Smooth muscle cell of trachea (primary cell): ENCODE data around the gene BAIAP3. TPM values are rescaled to one million over a fixed set of nuclear protein-coding genes. Genes with fewer than 3 reads are reported as not detected.

ENCODE experiments used
- total RNA-seq: library from RNA; depleted of rRNA; stranded (reverse); fragments of >200 nt; gene quantifications from 2 replicates; pipeline ENCODE4 v1.2.1, GENCODE V29; 2014

The BAIAP3 gene, protein sequence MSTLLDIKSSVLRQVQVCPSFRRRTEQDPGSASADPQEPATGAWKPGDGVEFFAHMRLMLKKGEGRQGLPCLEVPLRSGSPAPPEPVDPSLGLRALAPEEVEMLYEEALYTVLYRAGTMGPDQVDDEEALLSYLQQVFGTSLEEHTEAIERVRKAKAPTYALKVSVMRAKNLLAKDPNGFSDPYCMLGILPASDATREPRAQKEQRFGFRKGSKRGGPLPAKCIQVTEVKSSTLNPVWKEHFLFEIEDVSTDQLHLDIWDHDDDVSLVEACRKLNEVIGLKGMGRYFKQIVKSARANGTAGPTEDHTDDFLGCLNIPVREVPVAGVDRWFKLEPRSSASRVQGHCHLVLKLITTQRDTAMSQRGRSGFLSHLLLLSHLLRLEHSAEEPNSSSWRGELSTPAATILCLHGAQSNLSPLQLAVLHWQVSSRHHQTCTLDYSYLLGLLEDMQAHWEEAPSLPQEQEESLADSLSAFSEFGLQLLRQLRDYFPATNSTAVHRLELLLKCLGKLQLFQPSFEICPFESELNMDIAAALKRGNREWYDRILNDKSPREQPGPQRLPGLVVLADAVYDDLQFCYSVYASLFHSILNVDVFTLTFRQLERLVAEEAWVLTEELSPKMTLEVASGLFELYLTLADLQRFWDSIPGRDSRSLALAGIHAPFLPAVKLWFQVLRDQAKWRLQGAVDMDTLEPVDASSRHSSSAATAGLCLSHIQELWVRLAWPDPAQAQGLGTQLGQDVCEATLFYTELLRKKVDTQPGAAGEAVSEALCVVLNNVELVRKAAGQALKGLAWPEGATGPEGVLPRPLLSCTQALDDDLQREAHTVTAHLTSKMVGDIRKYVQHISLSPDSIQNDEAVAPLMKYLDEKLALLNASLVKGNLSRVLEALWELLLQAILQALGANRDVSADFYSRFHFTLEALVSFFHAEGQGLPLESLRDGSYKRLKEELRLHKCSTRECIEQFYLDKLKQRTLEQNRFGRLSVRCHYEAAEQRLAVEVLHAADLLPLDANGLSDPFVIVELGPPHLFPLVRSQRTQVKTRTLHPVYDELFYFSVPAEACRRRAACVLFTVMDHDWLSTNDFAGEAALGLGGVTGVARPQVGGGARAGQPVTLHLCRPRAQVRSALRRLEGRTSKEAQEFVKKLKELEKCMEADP
- 1.5 and 1.9 TPM in 2 replicates for total RNA-seq

DNA sequence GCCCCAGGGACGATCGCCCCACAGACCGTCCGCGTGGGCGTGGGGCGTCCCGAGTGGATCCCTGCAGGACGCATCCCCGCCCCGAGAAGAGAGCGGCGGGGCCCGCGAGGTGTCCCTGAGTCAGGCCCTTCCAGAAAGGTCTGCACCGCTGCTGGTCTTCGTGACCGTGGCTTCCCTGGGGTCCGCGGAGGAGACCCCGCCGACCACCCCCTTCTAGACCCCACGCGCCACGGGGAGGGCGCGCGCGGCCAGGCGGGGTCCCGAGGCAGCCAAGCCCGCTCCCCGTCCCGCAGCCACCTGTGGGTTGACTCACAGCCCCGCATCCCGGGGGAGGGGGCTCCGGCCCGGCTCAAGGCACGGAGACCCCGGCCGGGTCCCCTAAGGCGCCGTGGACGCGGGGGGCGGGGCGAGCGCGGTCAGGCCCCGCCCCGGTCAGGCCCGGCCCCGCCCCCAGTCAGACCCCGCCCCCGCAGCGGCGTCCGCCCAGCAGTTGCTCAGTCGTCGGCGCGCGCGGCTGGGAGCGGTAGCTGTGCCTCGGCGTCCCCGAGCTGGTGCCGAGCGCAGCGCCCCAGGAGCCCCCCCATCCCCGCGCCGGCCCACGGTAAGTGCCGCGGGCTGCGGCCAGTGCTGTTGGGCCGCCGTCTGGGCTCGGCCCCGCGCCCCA is at the start of gene BAIAP3:
Gene BAIAP3 (plus strand): TSS at position 497 of the 664 bp plus-strand sequence. CDS start 4,905 bp downstream, outside the sequence.

DNA sequence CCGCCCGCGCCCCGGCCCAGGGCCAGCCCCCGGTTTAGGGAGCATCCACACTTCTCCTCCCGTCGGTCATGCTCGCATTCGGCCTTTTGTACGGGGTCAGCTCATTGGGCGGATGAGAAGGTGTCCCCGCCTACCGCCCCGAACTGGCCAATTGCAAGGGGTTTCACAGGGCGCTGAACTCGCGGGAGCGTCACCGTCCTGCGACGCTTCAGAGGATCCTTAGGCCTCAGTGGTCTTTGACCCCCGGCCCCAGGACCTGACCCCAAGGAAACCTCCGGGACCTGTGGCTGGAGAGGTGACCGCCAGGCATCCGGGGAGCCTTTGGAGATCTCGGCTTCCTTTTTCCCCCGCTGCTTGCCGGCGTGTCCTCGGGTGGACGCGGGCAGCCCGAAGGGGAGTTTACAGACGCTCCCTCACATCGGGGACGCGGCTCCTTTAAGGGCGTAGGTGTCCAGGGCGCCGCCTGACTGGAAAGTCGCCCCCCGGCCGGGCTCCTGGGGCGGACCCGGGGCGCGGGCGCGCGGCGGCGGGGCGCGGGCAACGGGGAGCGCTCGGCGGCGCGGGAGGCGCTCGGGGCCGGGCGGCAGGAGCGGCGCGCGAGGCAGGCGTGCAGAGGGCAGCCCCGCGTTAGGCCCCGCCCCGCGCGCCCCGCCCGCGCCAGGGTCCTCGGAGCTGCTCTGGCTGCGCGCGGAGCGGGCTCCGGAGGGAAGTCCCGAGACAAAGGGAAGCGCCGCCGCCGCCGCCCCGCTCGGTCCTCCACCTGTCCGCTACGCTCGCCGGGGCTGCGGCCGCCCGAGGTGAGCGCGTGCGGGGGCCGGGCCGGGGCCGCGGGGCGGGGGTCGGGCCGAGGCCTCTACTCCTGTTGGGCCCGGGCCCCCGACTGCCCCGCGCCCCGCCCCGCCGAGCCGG is 24.2 kb upstream of the BAIAP3 start, which contains the start of gene UBE2I:
Gene UBE2I (plus strand): TSS at position 660 of the 909 bp plus-strand sequence. CDS start 4,395 bp downstream, outside the sequence.

DNA sequence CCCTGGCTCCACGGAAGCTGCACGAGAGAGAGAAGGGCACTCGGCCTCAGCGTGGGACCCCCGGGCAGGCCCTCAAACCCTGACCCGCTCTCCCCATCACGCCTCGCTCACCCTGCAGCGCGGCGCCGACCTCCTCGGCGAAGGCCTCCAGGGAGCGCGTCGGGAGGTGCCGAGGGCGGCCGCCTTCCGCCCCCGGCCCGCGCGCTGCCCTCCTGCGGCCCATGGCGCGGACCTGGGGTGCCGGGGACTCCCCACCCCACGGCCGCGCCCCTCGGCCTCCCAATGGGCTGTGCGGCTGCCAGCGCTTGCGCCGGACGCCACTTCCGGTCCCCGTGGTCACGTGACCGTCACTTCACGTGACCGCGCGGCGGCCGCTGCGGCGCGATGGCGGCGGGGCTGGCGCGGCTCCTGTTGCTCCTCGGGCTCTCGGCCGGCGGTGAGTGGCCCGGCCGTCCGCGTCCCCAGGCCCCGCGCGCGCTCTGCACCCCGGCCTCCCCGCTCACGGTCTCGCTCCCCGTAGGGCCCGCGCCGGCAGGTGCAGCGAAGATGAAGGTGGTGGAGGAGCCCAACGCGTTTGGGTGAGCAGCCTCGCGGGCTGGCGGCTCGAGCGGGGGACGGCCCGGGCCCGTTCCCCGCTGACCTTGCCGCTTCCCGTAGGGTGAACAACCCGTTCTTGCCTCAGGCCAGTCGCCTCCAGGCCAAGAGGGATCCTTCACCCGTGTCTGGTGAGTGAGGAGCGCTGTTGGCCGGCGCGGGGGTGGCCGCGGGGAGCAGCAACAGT is 18.3 kb downstream of the BAIAP3 start, which contains the start of the genes GNPTG and TSR3:
Gene GNPTG (plus strand): TSS at position 350 of the 781 bp plus-strand sequence. CDS start 35 bp downstream, at position 385.
Gene TSR3 (minus strand): TSS at position 297 of the 781 bp plus-strand sequence. CDS start 74 bp downstream, at position 223.

Other genes with a start within 250 kb of the BAIAP3 start
- not detected in 2 replicates for gene C1QTNF8, start 237.4 kb upstream of the BAIAP3 start, total RNA-seq
- 0.15 and 0.33 TPM in 2 replicates for gene CACNA1H, start 180.5 kb upstream of the BAIAP3 start, total RNA-seq
- not detected in 2 replicates for gene TPSG1, start 108.4 kb upstream of the BAIAP3 start, total RNA-seq
- not detected in 2 replicates for gene TPSB2, start 103.5 kb upstream of the BAIAP3 start, total RNA-seq
- not detected in 2 replicates for gene TPSAB1, start 92.9 kb upstream of the BAIAP3 start, total RNA-seq
- gene TPSD1, start 77.6 kb upstream of the BAIAP3 start, total RNA-seq, result not detected in 2 replicates
- 54.7 and 83.8 TPM in 2 replicates for gene UBE2I, start 24.0 kb upstream of the BAIAP3 start, total RNA-seq
- 91.6 and 98.8 TPM in 2 replicates for gene TSR3, start 18.2 kb downstream of the BAIAP3 start, total RNA-seq
- 43.3 and 81.2 TPM in 2 replicates for gene GNPTG, start 18.3 kb downstream of the BAIAP3 start, total RNA-seq
- gene UNKL, start 81.1 kb downstream of the BAIAP3 start, total RNA-seq, result 11.2 and 12.1 TPM in 2 replicates
- gene UQCC4, start 87.1 kb downstream of the BAIAP3 start, total RNA-seq, result 8.6 and 12.8 TPM in 2 replicates
- gene PERCC1, start 97.4 kb downstream of the BAIAP3 start, total RNA-seq, result 0.17 TPM in 1 of 2 replicates, not detected in the other
- gene CCDC154, start 110.9 kb downstream of the BAIAP3 start, total RNA-seq, result 0.29 and 0.66 TPM in 2 replicates
- gene CLCN7, start 141.4 kb downstream of the BAIAP3 start, total RNA-seq, result 71.4 and 169 TPM in 2 replicates
- gene PTX4, start 155.3 kb downstream of the BAIAP3 start, total RNA-seq, result 0.29 TPM in 1 of 2 replicates, not detected in the other
- gene TELO2, start 159.7 kb downstream of the BAIAP3 start, total RNA-seq, result 16.5 and 23.3 TPM in 2 replicates
- 9.0 and 10.1 TPM in 2 replicates for gene TMEM204, start 200.0 kb downstream of the BAIAP3 start, total RNA-seq